ENCODE results near the gene APEX2. TPM values are rescaled to one million over a fixed set of nuclear protein-coding genes. Genes with fewer than 3 reads are reported as not detected.
"Not testable (repeated sequence)": the region's sequence is repeated elsewhere in the genome, so short reads cannot be mapped to it uniquely, and the experiment has no call there.

Gene APEX2, protein sequence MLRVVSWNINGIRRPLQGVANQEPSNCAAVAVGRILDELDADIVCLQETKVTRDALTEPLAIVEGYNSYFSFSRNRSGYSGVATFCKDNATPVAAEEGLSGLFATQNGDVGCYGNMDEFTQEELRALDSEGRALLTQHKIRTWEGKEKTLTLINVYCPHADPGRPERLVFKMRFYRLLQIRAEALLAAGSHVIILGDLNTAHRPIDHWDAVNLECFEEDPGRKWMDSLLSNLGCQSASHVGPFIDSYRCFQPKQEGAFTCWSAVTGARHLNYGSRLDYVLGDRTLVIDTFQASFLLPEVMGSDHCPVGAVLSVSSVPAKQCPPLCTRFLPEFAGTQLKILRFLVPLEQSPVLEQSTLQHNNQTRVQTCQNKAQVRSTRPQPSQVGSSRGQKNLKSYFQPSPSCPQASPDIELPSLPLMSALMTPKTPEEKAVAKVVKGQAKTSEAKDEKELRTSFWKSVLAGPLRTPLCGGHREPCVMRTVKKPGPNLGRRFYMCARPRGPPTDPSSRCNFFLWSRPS
- 10 to 100 TPM; 17.2 to 18.8 (median 18.0) TPM for polyA plus RNA-seq (ENCODE audit: insufficient read length in 4 of 4)

DNA sequence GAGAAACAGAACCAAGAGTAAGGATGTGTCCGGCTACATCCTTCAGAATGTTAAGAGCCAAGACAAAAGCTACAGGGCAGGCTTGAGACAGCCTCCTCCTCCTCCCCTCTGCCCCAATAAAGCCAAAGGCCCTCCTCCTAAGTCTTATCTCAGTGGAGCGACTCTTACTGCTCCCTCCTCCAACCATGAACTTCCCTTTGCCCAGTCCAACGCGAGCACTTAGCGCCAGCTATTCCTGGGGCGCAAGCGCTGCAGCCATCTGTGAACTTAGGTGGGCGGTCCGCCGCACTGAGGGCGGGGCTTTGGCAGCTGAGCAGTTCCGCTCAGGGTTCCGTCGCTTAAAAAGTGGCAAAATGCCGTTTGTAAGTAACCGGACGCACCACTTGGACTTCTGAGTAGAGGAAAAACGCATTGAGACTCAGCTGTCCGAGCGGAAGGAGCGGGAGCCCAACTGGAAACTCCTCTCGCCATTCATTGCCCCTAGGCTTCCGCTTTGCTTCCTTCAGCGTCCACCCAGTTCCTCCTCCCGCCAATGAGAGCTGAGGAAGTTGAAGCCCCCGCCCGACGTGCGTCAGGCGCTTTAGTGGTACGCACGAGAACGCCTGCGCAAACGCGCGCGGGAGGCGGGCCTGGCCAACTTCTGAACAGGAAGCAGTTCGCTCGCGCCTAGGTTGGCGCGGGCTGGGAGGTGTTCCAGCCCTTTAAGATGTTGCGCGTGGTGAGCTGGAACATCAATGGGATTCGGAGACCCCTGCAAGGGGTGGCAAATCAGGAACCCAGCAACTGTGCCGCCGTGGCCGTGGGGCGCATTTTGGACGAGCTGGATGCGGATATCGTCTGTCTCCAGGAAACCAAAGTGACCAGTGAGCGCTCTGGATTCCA, at the start of gene APEX2:
Gene APEX2, plus strand, starts transcription at position 647 of the 882 bp plus-strand sequence. Its CDS starts 60 bp downstream, at position 707.
- DNase-seq (ENCODE audit: low read depth in 4 of 4, low spot score in 3 of 4): peak; percentile 74 to 78 (median 76)

DNA sequence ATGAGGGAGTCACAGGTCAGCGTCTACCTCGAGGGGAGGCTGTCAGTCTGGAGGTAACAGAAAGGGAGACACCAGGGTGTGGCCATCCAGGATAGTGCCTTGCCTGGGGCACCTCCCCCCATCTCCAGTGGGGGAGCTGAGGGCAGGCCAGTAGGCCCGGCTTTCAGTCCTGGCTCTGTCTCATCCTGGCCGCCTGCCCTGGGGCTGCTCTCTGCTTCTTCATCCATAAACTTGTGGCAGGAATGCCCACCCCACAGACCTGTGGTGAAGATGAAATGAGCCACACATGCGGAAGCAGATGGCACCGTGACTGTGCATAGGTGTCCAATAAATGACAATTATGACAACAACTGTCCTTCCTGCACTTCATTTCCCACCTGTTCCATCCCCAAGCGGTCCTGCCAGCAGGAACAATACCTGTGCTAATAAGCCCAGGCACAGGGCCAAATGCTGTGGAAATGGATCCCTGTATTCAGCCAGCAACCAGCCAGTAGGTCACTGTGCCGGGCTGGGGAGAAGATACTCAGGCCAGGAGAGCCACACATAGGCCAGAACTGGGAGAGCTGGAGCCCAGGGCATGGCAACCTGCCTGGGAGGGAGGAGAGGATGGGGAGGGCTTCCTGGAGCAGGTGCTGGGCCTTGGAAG, 49.3 kb upstream of the APEX2 start:
- DNase-seq (ENCODE audit: low read depth in 4 of 4, low spot score in 3 of 4): no peak

DNA sequence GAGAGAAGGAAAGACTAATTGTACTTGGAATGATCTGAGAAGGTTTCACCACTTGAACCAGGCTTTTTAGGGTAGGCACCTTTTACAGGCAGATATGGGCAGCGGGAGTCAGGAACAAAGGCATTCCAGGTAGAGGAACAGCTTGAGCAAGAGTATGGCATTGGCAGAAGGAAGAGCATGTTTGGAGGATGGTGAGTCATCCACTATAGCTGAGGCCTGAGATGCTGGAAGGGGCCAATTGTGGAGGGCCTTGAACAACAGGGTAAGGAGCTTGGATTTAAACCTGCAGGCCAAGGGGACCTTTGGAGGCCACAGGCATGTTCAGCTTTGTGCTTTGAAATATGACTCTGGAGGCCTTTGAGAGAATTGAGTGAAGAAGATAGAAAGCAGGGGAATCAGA, 38.4 kb upstream of the APEX2 start:
- no peak for DNase-seq (ENCODE audit: low read depth in 4 of 4, low spot score in 3 of 4)

DNA sequence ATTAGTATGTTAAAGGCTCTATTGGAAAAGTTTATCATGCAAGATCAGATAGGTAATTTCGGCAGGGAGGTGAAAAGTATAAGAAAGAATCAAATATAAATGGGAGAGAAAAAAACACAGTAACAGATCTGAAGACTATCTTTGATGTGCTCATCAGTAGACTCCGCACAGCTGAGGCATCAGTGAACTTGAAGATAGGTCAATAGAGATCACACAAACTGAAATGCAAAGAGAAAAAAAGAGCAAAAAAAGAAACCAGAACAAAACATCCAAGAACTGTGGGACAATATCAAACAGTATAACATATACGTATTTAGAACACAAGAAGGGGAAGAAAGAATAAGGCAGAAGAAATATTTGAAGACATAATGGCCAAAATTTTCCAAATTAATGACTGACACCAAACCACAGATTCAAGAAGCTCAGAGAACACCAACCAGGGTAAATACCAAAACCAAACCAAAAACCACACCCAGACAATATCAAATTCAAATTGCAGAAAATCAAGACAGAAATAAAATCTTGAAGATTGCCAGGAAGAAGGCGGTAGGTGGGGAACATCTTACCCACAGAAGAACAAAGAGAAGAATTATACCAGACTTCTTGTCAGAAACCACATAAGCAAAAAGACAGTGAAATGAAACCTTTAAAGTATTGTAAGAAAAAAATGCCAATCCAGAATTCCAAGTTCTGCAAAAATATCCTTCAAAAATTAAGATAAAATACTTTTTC, 35.2 kb upstream of the APEX2 start:
- DNase-seq (ENCODE audit: low read depth in 4 of 4, low spot score in 3 of 4): no peak

DNA sequence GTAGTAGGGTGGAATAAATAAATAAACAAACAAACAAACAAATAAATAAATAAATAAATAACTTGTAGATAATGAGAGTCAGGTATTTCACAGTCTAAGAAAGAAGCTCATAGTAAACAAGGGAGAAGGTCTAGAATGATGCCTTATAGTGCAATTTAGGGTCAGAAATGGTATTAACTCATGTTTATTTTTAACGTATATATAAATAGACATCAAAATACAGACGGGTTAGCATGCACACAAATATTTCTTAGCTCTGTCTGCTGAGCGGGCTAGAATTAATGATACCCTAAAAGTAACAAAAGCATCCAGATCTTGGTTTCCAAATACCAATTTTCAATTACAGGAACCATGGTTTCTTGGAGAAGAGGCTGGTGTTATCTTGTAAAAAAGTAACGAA, 22.8 kb upstream of the APEX2 start:
- DNase-seq (ENCODE audit: low read depth in 4 of 4, low spot score in 3 of 4): no peak

DNA sequence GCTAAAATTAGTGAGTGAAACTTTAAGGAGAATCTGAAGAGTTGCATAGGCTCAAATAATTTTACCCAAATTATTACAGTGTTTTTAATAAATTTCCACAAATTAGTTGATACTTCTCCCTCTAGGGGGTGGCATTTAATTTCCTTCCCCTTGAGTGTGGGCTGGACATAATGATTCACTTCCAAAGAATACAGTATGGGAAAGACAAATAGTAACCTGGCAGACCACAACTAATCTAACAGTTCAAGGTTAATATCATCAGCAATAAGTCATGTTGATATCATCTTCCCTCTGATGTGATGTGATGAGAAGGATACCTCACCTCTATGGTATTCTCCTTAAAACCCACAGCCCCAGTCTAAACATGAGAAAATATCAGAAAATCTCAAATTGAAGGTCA, 21.7 kb upstream of the APEX2 start:
- no peak for DNase-seq (ENCODE audit: low read depth in 4 of 4, low spot score in 3 of 4)

DNA sequence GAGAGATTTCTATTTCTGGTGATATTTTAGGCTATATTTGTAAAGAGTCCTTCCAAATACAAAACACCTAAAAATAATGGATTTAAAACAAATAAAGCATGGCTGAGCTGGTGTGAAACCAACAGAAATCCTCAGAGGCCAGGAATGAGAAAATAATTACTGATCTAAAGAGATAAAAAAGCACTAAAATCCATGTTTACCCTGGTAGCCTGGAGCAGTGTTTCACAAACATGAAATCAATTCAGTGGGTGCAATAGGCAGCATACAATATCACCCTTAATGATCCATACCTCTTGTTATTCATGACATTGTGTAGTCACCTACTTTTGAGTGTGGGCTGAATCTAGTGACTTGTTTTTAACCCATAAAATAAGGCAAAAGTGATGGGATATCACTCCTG, 20.7 kb upstream of the APEX2 start:
- no peak for DNase-seq (ENCODE audit: low read depth in 4 of 4, low spot score in 3 of 4)

DNA sequence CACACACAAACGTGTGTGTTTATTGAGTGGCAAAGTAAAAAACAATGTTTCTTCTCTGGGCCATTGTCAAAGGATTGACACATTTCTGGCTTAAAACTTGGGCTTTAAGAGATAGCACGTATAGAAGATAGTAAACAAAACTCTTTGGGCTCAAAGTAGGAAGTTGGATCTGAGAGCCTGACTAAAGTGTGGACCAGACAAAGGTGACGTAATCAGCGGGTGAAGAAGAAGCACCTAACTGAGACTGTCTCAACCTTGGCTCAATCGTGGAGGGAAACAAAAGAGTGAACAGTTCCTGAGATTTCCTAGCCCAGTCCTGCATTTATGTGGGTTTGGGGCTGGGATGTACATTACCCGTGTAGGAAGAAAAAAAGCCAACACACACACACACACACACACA, 19.8 kb upstream of the APEX2 start:
- DNase-seq (ENCODE audit: low read depth in 4 of 4, low spot score in 3 of 4): no peak

DNA sequence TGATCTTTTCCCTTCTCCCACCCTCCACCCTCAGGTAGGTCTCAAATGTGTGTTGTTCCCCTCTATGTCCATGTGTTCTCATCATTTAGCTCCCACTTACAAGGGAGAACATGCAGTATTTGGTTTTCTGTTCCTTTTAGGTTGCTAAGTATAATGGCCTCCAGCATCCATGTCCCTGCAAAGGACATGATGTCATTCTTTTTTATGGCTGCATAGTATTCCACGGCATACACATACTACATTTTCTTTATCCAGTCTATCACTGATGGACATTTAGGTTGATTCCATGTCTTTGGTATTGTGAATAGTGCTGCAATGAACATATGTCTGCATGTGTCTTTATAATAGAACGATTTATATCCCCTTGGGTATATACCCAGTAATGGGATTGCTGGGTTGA, 16.9 kb upstream of the APEX2 start:
- DNase-seq (ENCODE audit: low read depth in 4 of 4, low spot score in 3 of 4): not testable (repeated sequence)

DNA sequence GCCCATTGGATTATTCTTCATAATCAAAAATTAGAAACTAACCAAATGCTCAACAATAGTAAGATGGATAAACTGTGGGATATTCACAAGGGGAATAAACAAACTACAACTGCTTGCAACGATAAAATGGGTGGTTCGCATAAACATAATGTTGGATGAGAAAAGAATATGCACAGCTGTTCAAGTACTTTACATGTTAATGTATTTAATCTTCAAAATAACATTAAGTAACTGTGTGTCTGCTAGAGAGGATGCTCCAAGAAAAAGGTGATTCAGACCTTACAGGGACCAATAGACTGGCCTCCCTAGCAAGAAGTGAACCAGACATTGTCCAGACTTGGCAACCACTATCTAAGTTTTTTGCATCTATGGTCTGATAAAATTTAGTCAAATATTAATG, 8.5 kb upstream of the APEX2 start:
- no peak for DNase-seq (ENCODE audit: low read depth in 4 of 4, low spot score in 3 of 4)

DNA sequence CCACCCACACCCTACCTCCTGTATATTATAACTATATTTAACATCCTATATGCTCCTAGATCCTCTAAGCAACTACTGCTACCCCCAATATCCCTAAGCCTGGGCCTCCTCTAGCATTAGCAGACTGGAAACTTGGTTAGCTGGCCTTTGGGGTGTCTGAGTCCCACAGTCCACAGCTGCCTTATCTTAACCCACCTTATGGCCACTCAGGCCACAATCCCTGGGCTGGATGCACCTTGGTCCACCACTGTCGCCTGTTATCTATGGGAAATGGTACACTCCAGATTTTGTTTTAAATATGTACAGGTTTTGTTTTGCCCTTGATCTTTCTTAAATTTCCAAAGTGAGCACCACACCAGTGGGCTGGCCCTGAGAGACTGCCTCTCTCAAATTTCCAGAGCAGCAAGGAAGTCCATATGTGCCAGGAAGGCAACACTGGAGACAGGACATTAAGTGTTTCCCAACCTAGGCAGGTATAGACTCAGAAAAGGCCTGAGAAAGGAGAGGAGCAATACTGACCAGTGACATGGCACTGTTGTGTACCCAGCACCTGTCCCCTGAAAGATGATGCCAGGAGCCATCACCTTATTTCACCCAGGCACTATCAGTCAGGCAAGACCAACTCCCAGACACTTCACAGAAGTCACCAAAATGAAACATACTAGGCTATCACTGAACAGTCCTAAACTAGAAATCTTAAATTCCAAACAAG, 7.1 kb upstream of the APEX2 start:
- no peak for DNase-seq (ENCODE audit: low read depth in 4 of 4, low spot score in 3 of 4)

DNA sequence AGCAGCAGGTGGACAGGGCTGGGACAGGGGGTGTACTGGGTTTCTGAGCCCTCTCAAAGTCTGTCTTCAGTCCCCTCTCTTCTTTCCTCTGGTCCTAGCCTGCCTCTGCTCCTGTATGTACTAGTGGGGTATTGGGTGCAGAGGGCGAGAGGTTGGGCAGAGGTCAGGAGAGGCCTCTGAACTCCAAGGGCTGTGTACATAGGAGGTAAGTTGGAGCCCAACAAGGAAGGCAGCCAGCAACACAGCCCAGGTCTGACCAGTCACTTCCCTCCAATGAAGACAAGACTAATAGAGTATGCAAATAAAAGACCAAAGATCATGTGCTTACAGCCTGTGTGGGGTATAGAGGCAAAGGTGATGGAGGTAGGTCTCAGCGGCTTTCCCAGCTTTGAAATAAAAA, 6.1 kb upstream of the APEX2 start, which contains the start of gene PFKFB1:
Gene PFKFB1, minus strand, starts transcription at position 90 of the 400 bp plus-strand sequence. CDS start 181 bp downstream, outside the sequence.
- DNase-seq (ENCODE audit: low read depth in 4 of 4, low spot score in 3 of 4): no peak

DNA sequence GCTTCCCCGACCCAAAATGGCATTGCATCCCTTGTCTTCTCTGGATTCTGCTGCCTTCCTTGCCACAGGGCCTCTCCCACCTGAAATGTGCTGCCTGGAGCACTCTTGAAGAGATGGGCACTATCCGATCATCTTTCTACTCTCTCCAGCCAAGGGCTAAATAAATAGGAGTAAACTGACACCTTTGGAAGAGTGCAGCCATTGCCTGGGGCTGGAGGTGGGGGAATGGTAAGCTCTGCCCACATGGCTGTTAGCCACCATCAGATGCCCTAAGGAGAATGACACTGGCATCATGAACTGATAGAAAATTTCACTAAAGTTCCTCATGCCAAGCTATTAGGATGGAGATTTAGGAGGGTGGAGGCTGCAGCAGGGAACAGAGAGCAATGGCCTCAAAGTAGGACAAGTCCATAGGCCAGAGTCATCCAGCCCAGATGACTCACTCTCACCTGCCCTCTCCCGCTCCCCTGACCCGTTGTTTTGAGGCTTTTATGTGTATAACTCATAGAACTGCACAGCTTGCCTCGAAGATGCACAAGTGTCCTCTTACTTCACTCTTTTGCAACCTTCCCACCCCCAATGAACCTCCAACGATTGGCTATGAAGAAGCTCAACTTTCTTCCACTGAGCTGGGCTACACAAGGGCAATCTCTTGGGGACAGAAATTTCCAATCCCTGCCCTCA, 5.4 kb upstream of the APEX2 start:
- no peak for DNase-seq (ENCODE audit: low read depth in 4 of 4, low spot score in 3 of 4)

DNA sequence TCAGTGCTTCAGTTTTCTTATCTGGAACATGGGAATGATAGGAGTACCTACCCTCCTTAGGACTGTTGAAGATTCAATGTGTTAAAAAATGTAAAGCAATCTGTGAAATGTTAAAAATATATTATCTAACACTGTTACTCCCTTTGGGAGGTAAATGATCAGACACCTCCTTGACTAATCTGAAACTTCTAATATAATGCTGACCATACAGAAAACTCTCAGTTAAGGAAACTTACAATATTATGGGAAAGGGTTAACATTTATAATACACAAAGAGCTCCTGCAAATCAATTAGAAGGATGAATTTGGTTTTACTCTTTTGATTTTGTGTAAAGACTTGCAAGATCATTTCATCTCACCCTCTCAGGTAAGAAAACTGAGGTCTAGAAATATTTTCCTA, 4.5 kb upstream of the APEX2 start:
- no peak for DNase-seq (ENCODE audit: low read depth in 4 of 4, low spot score in 3 of 4)

DNA sequence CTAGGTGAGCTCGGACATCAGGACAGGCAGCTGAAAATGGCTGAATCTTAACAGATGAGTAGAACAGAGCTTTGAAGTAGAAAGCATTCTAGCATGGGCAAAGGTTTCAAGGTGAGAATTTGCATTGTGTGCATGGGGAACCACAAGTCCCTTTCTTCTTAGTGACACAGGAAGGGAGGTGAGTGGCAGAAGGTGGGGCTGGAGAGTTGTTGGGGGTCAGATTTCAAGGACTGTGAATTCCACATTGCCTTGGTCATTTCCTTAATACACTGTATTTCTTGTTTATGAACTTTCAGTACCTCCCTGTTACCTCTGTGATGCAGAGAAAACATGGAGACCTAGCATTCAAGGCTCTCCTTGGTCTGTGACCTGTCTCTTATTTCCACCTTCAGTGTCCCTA, 4.1 kb downstream of the APEX2 start:
- no peak for DNase-seq (ENCODE audit: low read depth in 4 of 4, low spot score in 3 of 4)

DNA sequence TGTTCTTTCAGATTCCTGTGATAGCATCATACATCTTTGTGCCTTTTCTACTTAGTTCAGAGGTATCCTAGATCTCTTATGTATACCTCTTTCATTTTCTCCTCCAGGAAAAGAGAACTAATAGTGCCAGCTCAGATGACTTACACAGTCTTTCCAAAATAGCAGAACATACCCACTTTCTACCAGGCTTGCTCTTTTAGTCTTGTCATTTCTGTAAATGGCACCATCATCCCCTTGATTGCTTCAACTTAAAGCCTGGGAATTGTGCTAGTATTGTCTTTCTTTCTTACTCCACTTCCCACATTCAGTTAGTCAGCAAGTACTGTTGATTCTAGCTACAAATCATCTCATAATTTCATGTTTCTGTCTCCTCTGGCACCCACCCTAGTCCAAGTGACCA, 5.1 kb downstream of the APEX2 start:
- DNase-seq (ENCODE audit: low read depth in 4 of 4, low spot score in 3 of 4): no peak

DNA sequence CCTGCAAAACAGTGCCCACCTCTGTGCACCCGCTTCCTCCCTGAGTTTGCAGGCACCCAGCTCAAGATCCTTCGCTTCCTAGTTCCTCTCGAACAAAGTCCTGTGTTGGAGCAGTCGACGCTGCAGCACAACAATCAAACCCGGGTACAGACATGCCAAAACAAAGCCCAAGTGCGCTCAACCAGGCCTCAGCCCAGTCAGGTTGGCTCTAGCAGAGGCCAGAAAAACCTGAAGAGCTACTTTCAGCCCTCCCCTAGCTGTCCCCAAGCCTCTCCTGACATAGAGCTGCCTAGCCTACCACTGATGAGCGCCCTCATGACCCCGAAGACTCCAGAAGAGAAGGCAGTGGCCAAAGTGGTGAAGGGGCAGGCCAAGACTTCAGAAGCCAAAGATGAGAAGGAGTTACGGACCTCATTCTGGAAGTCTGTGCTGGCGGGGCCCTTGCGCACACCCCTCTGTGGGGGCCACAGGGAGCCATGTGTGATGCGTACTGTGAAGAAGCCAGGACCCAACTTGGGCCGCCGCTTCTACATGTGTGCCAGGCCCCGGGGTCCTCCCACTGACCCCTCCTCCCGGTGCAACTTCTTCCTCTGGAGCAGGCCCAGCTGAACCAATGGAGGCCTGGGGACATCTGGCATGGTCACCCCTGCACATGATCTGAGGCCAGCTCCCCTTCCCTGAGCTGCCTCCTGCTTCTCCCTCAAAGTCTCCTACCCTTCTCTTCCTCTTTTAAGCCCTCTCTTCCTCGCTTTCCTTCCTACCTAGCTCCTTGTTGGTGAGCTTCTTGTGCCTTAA, 6.9 kb downstream of the APEX2 start:
- DNase-seq (ENCODE audit: low read depth in 4 of 4, low spot score in 3 of 4): no peak

DNA sequence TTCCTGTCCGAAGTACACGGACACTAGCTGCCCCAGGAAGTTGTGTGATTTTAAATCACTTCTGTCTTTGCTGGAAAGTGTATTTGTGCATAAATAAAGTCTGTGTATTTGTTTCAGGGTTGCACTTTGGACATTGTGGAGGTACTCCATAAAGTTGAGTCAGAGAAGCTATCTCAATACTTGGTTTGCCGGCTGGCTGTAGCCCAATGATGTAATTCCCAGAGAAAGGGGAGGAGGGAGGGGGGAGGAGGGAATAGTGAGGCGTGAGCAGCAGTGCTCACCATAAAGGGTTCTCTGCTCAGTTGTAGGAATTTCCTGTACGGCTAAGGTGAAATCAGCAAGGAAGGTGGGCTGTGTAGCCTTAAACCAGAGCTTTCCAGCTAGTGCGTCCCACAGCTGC, 7.5 kb downstream of the APEX2 start:
- DNase-seq (ENCODE audit: low read depth in 4 of 4, low spot score in 3 of 4): no peak

All from right renal pelvis (tissue), 4 donors.